Fibroblast of the aortic adventitia (primary cell): ENCODE measurements around the gene FTCD. TPM values are rescaled to one million over a fixed set of nuclear protein-coding genes. Genes with fewer than 3 reads are reported as not detected.
"Not testable (repeated sequence)": the region's sequence is repeated elsewhere in the genome, so short reads cannot be mapped to it uniquely, and the experiment has no call there.

Experiments used
- DNase-seq: peaks from one replicate; pipeline ENCODE4 v3.0.0-alpha.2; 2010; ENCODE audit warnings: low read depth
- H3K4me3 ChIP-seq: 2 replicates; pipeline ENCODE4 v1.5.1; 2011; ENCODE audit warnings: low read depth, mild to moderate bottlenecking, control low read depth, low read length, moderate library complexity
- total RNA-seq: library from RNA; depleted of rRNA; stranded (reverse); fragments of >200 nt; gene quantifications from 2 replicates; pipeline ENCODE4 v1.2.3, GENCODE V29; 2012; ENCODE audit warnings: low replicate concordance
- TF ChIP-seq, protein P1 (sequence below): IDR thresholded peaks from 2 replicates; pipeline ENCODE4 v1.5.1; 2011; ENCODE audit warnings: mild to moderate bottlenecking, low read length, control low read depth, inconsistent platforms; ENCODE audit not compliant: insufficient read depth

Gene FTCD
- total RNA-seq, 1 donor, result 0.27 TPM

DNA sequence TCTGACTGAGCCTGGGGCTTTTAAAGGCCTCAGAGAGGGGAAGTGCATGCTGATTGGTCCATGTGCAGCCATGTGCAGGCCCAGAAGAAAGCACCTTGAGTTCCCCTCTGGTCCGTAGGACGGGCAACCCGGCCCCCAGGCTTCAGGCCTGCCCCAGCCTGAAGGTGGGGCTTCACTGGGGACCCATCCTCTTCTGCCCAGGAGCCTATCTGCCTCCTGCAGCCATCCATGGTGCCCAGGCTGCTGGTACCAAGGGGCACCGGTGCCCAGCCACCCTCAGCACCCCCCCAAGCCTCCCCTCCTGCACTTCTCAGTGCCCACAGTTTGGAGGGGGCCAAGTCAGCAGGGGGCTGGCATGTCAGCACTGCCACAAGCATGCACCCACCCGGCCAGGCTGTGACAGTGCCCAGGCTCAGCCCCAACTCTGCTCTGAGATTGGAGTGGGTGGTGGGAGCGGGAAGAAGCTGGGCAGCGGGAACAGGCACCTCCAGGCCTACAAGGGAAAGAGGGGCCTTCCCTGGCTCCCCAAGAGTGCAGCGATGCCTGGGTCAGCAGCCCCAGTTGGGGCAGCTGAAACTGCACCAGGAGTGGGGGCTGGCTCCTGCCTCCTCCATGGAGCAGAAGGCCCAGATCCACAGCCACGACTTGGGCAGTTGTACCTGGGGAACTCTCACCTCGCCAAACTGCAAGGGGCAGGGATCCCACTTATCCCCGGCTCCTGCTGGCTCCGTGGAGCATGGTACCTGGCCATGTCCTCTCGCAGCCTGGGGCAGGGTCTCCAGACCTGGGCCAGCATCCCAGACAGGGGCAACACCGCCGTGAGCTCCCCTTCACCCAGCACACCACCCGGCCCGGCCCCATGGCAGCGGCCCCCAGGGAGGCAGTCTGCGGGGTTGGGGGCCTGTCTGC, 45.8 kb downstream of the FTCD start:
- H3K4me3 ChIP-seq, result no peak overlapping the region
- DNase-seq, result no peak
- TF ChIP-seq, protein P1, sequence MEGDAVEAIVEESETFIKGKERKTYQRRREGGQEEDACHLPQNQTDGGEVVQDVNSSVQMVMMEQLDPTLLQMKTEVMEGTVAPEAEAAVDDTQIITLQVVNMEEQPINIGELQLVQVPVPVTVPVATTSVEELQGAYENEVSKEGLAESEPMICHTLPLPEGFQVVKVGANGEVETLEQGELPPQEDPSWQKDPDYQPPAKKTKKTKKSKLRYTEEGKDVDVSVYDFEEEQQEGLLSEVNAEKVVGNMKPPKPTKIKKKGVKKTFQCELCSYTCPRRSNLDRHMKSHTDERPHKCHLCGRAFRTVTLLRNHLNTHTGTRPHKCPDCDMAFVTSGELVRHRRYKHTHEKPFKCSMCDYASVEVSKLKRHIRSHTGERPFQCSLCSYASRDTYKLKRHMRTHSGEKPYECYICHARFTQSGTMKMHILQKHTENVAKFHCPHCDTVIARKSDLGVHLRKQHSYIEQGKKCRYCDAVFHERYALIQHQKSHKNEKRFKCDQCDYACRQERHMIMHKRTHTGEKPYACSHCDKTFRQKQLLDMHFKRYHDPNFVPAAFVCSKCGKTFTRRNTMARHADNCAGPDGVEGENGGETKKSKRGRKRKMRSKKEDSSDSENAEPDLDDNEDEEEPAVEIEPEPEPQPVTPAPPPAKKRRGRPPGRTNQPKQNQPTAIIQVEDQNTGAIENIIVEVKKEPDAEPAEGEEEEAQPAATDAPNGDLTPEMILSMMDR, result no peak

DNA sequence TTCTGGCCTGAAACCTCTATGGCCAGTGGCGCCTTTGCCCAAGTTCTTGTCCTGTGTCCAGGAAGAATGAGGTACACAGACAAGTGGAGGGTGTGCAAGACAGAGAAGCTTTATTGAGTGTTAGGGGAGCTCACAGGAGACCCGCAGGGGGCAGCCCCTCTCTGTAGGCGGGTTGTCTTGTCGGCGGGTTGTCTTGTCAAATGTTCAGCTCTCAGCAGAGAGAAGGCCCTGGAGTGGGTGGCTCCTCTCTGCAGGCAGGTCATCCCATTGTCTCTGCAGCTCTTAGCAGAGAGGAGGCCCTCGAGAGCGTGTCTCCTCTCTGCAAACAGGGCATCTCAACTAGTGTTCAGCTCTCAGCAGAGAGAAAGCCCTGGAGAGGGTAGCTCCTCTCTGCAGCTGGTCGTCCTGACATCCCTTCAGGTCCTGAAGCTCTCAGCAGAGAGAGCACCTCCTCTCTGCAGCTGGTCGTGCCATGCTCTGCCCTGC, 46.5 kb downstream of the FTCD start:
- no peak overlapping the region for H3K4me3 ChIP-seq
- TF ChIP-seq, protein P1, result no peak
- DNase-seq, result no peak

DNA sequence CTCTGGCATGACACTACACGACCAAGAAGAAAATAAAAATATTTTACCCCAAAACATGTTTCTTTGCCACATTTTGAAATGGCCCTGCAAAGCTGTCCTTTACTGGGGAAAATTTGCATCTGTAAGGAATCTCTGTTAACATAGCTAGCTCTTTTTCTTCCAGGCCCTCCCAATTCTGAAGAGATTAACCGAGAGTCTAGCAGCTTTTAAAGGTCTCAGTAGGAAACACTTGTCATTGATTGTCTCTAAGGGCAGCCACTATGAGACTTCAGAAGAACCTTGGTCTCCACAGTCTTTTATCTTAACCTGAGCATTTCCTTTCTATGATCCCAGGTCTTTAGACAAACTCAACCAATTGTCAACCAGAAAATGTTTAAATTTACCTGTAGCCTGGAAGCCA, 48.0 kb downstream of the FTCD start:
- not testable (repeated sequence) for H3K4me3 ChIP-seq, DNase-seq

DNA sequence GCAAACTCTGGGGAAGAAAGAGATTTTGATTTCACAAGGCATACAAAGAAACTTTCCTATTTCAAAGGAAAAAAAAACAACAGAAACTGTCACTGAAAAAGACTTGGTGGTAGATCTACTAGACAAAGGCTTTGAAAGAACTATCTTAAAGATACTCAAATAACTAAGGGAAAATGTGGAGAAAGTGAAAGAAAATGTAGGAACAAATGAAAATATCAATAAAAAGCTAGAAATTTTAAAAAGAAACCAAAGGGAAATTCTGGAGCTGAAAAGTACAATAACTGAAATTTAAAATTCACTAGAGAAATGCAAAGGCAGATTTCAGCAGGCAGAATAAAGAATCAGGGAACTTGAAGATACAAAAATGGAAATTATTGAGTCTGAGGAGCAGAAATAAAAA, 51.3 kb downstream of the FTCD start:
- no peak for DNase-seq
- H3K4me3 ChIP-seq, result no peak overlapping the region
- TF ChIP-seq, protein P1, result no peak

DNA sequence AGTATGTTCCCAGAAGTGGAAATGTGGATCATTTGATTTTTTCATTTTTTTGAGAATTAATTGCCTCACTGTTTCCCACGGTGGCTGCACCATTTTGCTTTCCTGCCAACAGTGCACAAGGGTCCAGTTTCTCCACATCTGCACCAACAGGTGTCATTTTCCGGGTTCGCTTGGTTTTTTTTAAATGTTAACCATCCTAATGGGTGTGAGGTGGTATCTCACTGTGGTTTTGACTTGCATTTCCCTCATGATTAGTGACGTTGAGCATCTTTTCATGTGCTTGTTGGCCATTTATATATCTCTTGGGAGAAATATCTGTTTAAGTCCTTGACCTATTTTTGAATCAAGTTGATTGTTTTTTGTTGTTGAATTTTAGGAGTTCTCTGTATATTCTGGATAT, 54.5 kb downstream of the FTCD start:
- H3K4me3 ChIP-seq, result peak overlapping the region; percentile 79
- TF ChIP-seq, protein P1, result no peak
- DNase-seq, result no peak

DNA sequence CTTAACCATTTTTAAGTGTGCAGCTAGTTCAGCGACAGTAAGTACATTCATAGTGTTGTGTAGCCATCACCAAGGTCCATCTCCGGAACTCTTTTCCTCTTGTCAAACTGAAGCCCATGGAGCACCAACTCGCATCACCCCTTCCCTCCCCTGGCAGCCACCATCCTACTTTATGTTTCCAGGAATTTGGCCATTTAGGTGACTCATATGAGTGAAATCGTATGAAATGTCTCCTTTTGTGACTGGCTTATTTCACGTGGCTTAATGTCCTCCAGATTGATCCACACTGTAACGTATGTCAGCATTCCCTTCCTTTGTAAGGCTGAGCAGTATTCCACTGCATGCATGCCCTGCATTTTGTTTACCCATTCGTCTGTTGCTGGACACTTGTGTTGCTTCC, 55.0 kb downstream of the FTCD start:
- TF ChIP-seq, protein P1, result no peak
- peak overlapping the region; percentile 79 for H3K4me3 ChIP-seq

DNA sequence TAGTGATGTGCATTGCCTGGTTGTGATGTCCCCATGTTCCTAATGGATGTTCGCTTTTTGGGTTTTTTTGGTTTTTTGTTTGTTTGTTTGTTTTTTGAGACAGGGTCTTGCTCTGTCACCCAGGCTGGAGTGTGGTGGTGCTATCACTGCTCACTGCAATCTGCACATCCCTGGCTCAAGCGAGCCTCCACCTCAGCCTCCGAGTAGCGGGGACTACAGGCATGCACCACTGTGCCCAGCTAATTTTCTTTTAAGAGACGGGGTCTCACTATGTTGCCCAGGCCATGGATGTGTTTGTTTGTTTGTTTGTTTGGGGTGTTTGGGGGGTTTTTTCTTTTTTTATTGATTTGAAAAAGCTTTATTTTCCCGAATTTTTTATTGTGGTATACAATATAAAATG, 55.4 kb downstream of the FTCD start:
- peak overlapping the region; percentile 79 for H3K4me3 ChIP-seq
- TF ChIP-seq, protein P1, result no peak
- no peak for DNase-seq

More for the DNA sequence above, 55.0 kb downstream of the FTCD start:
- peak; percentile 83 for DNase-seq
